ENCODE data around the gene ATP6V0D1. TPM values are rescaled to one million over a fixed set of nuclear protein-coding genes. Genes with fewer than 3 reads are reported as not detected.

ATP6V0D1 gene
- total RNA-seq, 1 donor from 2014 or later = 73.5 TPM

- Mint-ChIP-seq H3K9me3 (no peaks in the 10 kb centered on the region), H3K27ac (peak overlapping the region; percentile 10)
These were observed 31.2 kb downstream of the ATP6V0D1 start for GRCh38 chr16:67449739-67450138.

GRCh38 chr16:67449336-67449735, 31.6 kb downstream of the ATP6V0D1 start:
- Mint-ChIP-seq H3K27me3 (no peaks in the 10 kb centered on the region), H3K36me3 (peaks cover 5% of the 10 kb centered on the region), H3K4me3 (no peak overlapping the region), H3K27ac (peak overlapping the region; percentile 10), H3K9me3 (no peaks in the 10 kb centered on the region), H3K4me1 (ENCODE audit: unreplicated experiment) (peaks cover 11% of the 10 kb centered on the region)
- DNase-seq (ENCODE audit: extremely low spot score, unreplicated experiment) = no peak
- TF ChIP-seq, protein P1, sequence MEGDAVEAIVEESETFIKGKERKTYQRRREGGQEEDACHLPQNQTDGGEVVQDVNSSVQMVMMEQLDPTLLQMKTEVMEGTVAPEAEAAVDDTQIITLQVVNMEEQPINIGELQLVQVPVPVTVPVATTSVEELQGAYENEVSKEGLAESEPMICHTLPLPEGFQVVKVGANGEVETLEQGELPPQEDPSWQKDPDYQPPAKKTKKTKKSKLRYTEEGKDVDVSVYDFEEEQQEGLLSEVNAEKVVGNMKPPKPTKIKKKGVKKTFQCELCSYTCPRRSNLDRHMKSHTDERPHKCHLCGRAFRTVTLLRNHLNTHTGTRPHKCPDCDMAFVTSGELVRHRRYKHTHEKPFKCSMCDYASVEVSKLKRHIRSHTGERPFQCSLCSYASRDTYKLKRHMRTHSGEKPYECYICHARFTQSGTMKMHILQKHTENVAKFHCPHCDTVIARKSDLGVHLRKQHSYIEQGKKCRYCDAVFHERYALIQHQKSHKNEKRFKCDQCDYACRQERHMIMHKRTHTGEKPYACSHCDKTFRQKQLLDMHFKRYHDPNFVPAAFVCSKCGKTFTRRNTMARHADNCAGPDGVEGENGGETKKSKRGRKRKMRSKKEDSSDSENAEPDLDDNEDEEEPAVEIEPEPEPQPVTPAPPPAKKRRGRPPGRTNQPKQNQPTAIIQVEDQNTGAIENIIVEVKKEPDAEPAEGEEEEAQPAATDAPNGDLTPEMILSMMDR (conservative IDR thresholded peaks at IDR 0.05) = no peak

More at GRCh38 chr16:67449739-67450138, 31.2 kb downstream of the ATP6V0D1 start:
- TF ChIP-seq, protein P1 (conservative IDR thresholded peaks at IDR 0.05) = no peak
- Mint-ChIP-seq H3K27me3 (no peaks in the 10 kb centered on the region), H3K4me3 (no peak overlapping the region), H3K4me1 (ENCODE audit: unreplicated experiment) (peaks cover 11% of the 10 kb centered on the region), H3K36me3 (peaks cover 5% of the 10 kb centered on the region)
- DNase-seq (ENCODE audit: extremely low spot score, unreplicated experiment) = no peak

GRCh38 chr16:67448580-67448979, 32.4 kb downstream of the ATP6V0D1 start:
- peaks cover 7% of the 10 kb centered on the region for H3K4me1 Mint-ChIP-seq (ENCODE audit: unreplicated experiment)
- H3K36me3 Mint-ChIP-seq = peaks cover 5% of the 10 kb centered on the region
- no peak overlapping the region for H3K4me3 Mint-ChIP-seq
- no peak for DNase-seq (ENCODE audit: extremely low spot score, unreplicated experiment)
- H3K9me3 Mint-ChIP-seq = no peaks in the 10 kb centered on the region
- no peaks in the 10 kb centered on the region for H3K27me3 Mint-ChIP-seq
- TF ChIP-seq, protein P1 (conservative IDR thresholded peaks at IDR 0.05) = no peak
- no peak overlapping the region for H3K27ac Mint-ChIP-seq

DNA sequence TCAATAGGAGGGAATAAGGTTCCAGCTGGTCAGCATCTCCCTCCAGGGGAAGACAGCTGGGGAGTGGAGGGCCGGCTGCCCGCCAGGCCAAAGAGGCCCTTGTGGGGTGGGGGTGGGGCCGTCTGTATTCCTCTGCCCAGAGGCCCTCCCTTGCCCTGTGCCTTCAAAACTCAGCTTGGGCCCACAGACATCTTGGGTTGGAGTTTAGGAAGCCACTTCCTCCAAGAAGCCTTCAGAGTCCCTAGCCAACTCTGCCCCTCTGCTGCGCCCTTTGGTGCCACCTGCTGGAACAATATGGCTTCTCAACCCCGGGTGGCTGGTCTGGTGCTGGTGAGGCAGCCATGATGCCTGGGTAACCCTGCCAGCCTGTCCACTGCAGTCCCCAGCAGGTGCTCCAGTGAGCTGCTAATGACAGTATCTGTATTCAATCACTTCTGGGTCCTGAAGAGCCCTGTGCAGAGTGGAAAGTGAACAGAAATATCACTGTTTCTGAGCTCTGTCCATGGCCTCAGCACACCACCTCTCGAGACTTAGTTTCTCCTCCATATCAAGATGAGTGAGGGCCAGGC, 33.4 kb downstream of the ATP6V0D1 start:
- H3K4me3 Mint-ChIP-seq = no peak overlapping the region
- H3K27ac Mint-ChIP-seq = no peak overlapping the region
- H3K27me3 Mint-ChIP-seq = no peaks in the 10 kb centered on the region
- no peaks in the 10 kb centered on the region for H3K9me3 Mint-ChIP-seq
- H3K36me3 Mint-ChIP-seq = peaks cover 5% of the 10 kb centered on the region
- DNase-seq (ENCODE audit: extremely low spot score, unreplicated experiment) = no peak
- peaks cover 7% of the 10 kb centered on the region for H3K4me1 Mint-ChIP-seq (ENCODE audit: unreplicated experiment)
- TF ChIP-seq, protein P1 (conservative IDR thresholded peaks at IDR 0.05) = peak; percentile 55

GRCh38 chr16:67446968-67447507, 33.9 kb downstream of the ATP6V0D1 start:
- H3K27ac Mint-ChIP-seq = peak overlapping the region; percentile 72
- H3K27me3 Mint-ChIP-seq = no peaks in the 10 kb centered on the region

More at GRCh38 chr16:67446968-67447507, 33.9 kb downstream of the ATP6V0D1 start:
- DNase-seq (ENCODE audit: extremely low spot score, unreplicated experiment) = no peak
- H3K9me3 Mint-ChIP-seq = no peaks in the 10 kb centered on the region
- peaks cover 7% of the 10 kb centered on the region for H3K4me1 Mint-ChIP-seq (ENCODE audit: unreplicated experiment)
- no peak overlapping the region for H3K4me3 Mint-ChIP-seq
- TF ChIP-seq, protein P1 (conservative IDR thresholded peaks at IDR 0.05) = no peak
- peaks cover 5% of the 10 kb centered on the region for H3K36me3 Mint-ChIP-seq

Measured in type B pancreatic cell (in vitro differentiated cells).